ENCODE data around the gene RNF19B. TPM values are rescaled to one million over a fixed set of nuclear protein-coding genes. Genes with fewer than 3 reads are reported as not detected.

RNF19B gene
- total and polyA plus RNA-seq, 2 of the 13 experiments (the other 11 are each of a cell fraction or from before 2014, with no cell fraction given), result 15.3 to 22.5 TPM

DNA sequence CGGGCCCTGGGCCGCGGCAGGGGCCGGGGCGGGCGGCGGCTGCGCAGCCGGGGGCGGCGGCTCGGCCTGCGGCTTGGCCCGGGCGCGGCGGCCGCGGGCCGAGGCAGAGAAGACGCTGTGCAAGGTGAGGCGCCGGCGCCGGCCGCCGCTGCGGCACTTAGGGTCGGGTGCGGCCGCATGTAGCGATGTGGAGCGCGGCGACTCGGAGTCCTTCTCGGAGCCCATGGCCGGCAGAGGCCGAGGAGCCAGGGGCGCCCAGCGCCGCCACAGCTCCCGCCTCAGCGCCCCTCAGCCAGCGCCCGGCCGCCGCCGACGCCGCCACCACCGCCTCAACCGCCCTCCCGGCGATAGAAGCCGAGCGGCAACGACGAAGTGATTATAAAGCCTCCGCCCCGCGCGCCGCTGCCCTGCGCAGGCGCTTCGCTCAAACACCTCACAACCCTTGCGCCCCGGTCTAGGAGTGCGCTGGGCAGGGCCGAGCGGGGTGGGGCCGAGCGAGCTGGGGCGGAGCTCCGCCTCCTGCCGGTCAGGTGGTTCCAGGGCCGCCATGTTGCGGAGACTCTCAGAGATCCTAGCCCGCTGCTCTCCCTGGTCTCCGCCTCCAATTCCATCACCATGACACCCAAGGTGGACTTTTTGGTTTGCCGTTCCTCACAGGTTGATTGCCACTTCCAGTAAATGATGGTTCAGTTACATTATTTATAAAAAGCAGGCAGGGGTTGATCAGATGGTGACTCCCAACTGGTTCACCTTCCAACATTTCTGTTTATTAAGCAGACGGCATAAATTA is at the start of gene RNF19B (continued):
- TF ChIP-seq, protein P1, sequence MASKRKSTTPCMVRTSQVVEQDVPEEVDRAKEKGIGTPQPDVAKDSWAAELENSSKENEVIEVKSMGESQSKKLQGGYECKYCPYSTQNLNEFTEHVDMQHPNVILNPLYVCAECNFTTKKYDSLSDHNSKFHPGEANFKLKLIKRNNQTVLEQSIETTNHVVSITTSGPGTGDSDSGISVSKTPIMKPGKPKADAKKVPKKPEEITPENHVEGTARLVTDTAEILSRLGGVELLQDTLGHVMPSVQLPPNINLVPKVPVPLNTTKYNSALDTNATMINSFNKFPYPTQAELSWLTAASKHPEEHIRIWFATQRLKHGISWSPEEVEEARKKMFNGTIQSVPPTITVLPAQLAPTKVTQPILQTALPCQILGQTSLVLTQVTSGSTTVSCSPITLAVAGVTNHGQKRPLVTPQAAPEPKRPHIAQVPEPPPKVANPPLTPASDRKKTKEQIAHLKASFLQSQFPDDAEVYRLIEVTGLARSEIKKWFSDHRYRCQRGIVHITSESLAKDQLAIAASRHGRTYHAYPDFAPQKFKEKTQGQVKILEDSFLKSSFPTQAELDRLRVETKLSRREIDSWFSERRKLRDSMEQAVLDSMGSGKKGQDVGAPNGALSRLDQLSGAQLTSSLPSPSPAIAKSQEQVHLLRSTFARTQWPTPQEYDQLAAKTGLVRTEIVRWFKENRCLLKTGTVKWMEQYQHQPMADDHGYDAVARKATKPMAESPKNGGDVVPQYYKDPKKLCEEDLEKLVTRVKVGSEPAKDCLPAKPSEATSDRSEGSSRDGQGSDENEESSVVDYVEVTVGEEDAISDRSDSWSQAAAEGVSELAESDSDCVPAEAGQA (IDR thresholded peaks at IDR 0.05; ENCODE audit: low read depth), result peak; percentile 51; the same call in 1 of the 2 replicates
- TF ChIP-seq, protein P1 (CRISPR knock-in tag; IDR thresholded peaks at IDR 0.05; ENCODE audit: borderline replicate concordance), result no peak
- TF ChIP-seq ZNF569 (CRISPR knock-in tag; IDR thresholded peaks at IDR 0.05; ENCODE audit: borderline replicate concordance) (0 out of 2 replicates have a peak, but pooled peaks have one; percentile 47), ZBTB1 (CRISPR knock-in tag; IDR thresholded peaks at IDR 0.05; ENCODE audit: borderline replicate concordance) (no peak), SOX13 (IDR thresholded peaks at IDR 0.05) (no peak), SOX13 (CRISPR knock-in tag; conservative IDR thresholded peaks at IDR 0.05 in 1 of 2, IDR thresholded peaks at IDR 0.05 in 1 of 2) (peak in 1 of 2 experiments; percentile 50; a peak in 2 of 4 replicates), PAX8 (CRISPR knock-in tag; IDR thresholded peaks at IDR 0.05; ENCODE audit: borderline replicate concordance) (no peak), SETDB1 (CRISPR knock-in tag; IDR thresholded peaks at IDR 0.05; ENCODE audit: borderline replicate concordance) (no peak), ZNF577 (CRISPR knock-in tag; IDR thresholded peaks at IDR 0.05; ENCODE audit: borderline replicate concordance, low read depth) (no peak), FOXK1 (CRISPR knock-in tag; IDR thresholded peaks at IDR 0.05; ENCODE audit: borderline replicate concordance, low read depth) (peak; percentile 56; the same call in 1 of the 2 replicates), ZNF331 (CRISPR knock-in tag; IDR thresholded peaks at IDR 0.05) (peak; percentile 59; the same call in 1 of the 2 replicates), ZSCAN25 (CRISPR knock-in tag; IDR thresholded peaks at IDR 0.05) (peak; percentile 83; the same call in 1 of the 2 replicates)
- TF ChIP-seq, protein P2, sequence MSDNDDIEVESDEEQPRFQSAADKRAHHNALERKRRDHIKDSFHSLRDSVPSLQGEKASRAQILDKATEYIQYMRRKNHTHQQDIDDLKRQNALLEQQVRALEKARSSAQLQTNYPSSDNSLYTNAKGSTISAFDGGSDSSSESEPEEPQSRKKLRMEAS (IDR thresholded peaks at IDR 0.05), result peak; percentile 60
- TF ChIP-seq, protein P3, sequence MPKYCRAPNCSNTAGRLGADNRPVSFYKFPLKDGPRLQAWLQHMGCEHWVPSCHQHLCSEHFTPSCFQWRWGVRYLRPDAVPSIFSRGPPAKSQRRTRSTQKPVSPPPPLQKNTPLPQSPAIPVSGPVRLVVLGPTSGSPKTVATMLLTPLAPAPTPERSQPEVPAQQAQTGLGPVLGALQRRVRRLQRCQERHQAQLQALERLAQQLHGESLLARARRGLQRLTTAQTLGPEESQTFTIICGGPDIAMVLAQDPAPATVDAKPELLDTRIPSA (CRISPR knock-in tag; IDR thresholded peaks at IDR 0.05; ENCODE audit: borderline replicate concordance), result no peak
- TF ChIP-seq, protein P4, sequence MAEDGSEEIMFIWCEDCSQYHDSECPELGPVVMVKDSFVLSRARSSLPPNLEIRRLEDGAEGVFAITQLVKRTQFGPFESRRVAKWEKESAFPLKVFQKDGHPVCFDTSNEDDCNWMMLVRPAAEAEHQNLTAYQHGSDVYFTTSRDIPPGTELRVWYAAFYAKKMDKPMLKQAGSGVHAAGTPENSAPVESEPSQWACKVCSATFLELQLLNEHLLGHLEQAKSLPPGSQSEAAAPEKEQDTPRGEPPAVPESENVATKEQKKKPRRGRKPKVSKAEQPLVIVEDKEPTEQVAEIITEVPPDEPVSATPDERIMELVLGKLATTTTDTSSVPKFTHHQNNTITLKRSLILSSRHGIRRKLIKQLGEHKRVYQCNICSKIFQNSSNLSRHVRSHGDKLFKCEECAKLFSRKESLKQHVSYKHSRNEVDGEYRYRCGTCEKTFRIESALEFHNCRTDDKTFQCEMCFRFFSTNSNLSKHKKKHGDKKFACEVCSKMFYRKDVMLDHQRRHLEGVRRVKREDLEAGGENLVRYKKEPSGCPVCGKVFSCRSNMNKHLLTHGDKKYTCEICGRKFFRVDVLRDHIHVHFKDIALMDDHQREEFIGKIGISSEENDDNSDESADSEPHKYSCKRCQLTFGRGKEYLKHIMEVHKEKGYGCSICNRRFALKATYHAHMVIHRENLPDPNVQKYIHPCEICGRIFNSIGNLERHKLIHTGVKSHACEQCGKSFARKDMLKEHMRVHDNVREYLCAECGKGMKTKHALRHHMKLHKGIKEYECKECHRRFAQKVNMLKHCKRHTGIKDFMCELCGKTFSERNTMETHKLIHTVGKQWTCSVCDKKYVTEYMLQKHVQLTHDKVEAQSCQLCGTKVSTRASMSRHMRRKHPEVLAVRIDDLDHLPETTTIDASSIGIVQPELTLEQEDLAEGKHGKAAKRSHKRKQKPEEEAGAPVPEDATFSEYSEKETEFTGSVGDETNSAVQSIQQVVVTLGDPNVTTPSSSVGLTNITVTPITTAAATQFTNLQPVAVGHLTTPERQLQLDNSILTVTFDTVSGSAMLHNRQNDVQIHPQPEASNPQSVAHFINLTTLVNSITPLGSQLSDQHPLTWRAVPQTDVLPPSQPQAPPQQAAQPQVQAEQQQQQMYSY (CRISPR knock-in tag; IDR thresholded peaks at IDR 0.05), result no peak
- TF ChIP-seq, protein P5, sequence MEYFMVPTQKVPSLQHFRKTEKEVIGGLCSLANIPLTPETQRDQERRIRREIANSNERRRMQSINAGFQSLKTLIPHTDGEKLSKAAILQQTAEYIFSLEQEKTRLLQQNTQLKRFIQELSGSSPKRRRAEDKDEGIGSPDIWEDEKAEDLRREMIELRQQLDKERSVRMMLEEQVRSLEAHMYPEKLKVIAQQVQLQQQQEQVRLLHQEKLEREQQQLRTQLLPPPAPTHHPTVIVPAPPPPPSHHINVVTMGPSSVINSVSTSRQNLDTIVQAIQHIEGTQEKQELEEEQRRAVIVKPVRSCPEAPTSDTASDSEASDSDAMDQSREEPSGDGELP (IDR thresholded peaks at IDR 0.05; ENCODE audit: borderline replicate concordance, low read depth), result no peak
